Measurements from ENCODE around the gene SURF1. TPM values are rescaled to one million over a fixed set of nuclear protein-coding genes. Genes with fewer than 3 reads are reported as not detected.

The SURF1 gene
- total RNA-seq, 1 experiment from 2014 or later, result 57.5 TPM

- Histone ChIP-seq H3K4me1 (peaks cover 6% of the 10 kb centered on the region; the same call in 1 of the 2 replicates), H3K9me3 (no peaks in the 10 kb centered on the region), H3K36me3 (ENCODE audit: control insufficient read depth, insufficient read depth, low read length) (peaks cover 10% of the 10 kb centered on the region), H3K4me3 (ENCODE audit: low read depth, low read length) (no peak overlapping the region), H3K27me3 (replicated peaks; ENCODE audit: control insufficient read depth, insufficient read depth, low read length) (no peaks in the 10 kb centered on the region)
- TF ChIP-seq, protein P1, sequence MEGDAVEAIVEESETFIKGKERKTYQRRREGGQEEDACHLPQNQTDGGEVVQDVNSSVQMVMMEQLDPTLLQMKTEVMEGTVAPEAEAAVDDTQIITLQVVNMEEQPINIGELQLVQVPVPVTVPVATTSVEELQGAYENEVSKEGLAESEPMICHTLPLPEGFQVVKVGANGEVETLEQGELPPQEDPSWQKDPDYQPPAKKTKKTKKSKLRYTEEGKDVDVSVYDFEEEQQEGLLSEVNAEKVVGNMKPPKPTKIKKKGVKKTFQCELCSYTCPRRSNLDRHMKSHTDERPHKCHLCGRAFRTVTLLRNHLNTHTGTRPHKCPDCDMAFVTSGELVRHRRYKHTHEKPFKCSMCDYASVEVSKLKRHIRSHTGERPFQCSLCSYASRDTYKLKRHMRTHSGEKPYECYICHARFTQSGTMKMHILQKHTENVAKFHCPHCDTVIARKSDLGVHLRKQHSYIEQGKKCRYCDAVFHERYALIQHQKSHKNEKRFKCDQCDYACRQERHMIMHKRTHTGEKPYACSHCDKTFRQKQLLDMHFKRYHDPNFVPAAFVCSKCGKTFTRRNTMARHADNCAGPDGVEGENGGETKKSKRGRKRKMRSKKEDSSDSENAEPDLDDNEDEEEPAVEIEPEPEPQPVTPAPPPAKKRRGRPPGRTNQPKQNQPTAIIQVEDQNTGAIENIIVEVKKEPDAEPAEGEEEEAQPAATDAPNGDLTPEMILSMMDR (IDR thresholded peaks at IDR 0.05; ENCODE audit: insufficient read depth in 1 of 2, low read depth in 1 of 2, low read length in 1 of 2, severe bottlenecking in 1 of 2, unreplicated experiment in 1 of 2), result no peak
- H3K9me3 Mint-ChIP-seq (ENCODE audit: unreplicated experiment), result no peaks in the 10 kb centered on the region
- H3K27ac Mint-ChIP-seq (ENCODE audit: unreplicated experiment), result no peak overlapping the region
- no peak for DNase-seq
- H3K27me3 Mint-ChIP-seq (ENCODE audit: insufficient read depth, unreplicated experiment), result no peaks in the 10 kb centered on the region
- H3K4me3 Mint-ChIP-seq (ENCODE audit: unreplicated experiment), result no peak overlapping the region
- peaks cover 85% of the 10 kb centered on the region for H3K36me3 Mint-ChIP-seq (ENCODE audit: insufficient read depth, unreplicated experiment)
- POLR2A ChIA-PET, result interaction anchor here (1.4 kb wide), 1 partner anchor 22 kb away, joined by 6 read pairs; the partner anchor contains the start of genes MED22 and RPL7A
- peaks cover 24% of the 10 kb centered on the region for H3K4me1 Mint-ChIP-seq (ENCODE audit: low read depth, unreplicated experiment)
- CTCF ChIA-PET, result interaction anchor here (1.1 kb wide), 1 partner anchor 185 kb away, joined by 5 read pairs; no protein-coding TSS in a partner anchor
- intact Hi-C loops (cut with micrococcal nuclease; ENCODE audit: unreplicated experiment), result no loop called here
- BruUV-seq (replicated peaks), result no TSS peak
Measured at GRCh38 chr9:133370685-133371084, 14.4 kb upstream of the SURF1 start.

DNA sequence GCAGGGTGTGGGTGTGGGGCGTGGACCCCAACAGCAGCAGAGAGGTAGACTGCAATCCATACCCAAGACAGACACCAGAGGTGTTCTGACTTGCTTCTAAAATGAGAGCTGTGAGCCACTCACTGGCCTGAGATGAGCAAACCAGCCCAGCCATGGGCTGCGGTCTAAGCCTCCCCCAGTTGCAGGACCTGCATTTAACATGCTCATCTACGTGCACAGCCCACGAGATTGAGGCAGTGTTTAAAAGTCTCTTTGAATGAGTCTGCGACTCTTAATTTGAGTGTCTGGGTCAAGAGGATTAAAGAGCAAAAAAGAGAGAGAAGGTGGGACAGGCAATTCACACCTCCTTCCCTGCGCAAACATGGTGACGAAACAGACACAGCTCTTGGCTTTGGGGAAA is 13.6 kb upstream of the SURF1 start:
- H3K4me1 Mint-ChIP-seq (ENCODE audit: low read depth, unreplicated experiment), result peaks cover 24% of the 10 kb centered on the region
- intact Hi-C loops (cut with micrococcal nuclease; ENCODE audit: unreplicated experiment), result no loop called here
- peaks cover 12% of the 10 kb centered on the region for H3K36me3 ChIP-seq (ENCODE audit: control insufficient read depth, insufficient read depth, low read length)
- peaks cover 88% of the 10 kb centered on the region for H3K36me3 Mint-ChIP-seq (ENCODE audit: insufficient read depth, unreplicated experiment)
- peaks cover 6% of the 10 kb centered on the region; the same call in 1 of the 2 replicates for H3K4me1 ChIP-seq
- no peak overlapping the region for H3K4me3 Mint-ChIP-seq (ENCODE audit: unreplicated experiment)
- no peaks in the 10 kb centered on the region for H3K9me3 Mint-ChIP-seq (ENCODE audit: unreplicated experiment)
- no peaks in the 10 kb centered on the region for H3K27me3 ChIP-seq (replicated peaks; ENCODE audit: control insufficient read depth, insufficient read depth, low read length)
- no TSS peak for BruUV-seq (replicated peaks)
- TF ChIP-seq, protein P1 (IDR thresholded peaks at IDR 0.05; ENCODE audit: insufficient read depth in 1 of 2, low read depth in 1 of 2, low read length in 1 of 2, severe bottlenecking in 1 of 2, unreplicated experiment in 1 of 2), result no peak
- no peak overlapping the region for H3K27ac Mint-ChIP-seq (ENCODE audit: unreplicated experiment)
- CTCF ChIA-PET, result no interaction called here
- POLR2A ChIA-PET, result interaction anchor here (1.4 kb wide), 1 partner anchor 22 kb away, joined by 6 read pairs; the partner anchor contains the start of genes MED22 and RPL7A
- DNase-seq, result no peak
- H3K4me3 ChIP-seq (ENCODE audit: low read depth, low read length), result no peak overlapping the region
- H3K27me3 Mint-ChIP-seq (ENCODE audit: insufficient read depth, unreplicated experiment), result no peaks in the 10 kb centered on the region
- H3K9me3 ChIP-seq, result no peaks in the 10 kb centered on the region

DNA sequence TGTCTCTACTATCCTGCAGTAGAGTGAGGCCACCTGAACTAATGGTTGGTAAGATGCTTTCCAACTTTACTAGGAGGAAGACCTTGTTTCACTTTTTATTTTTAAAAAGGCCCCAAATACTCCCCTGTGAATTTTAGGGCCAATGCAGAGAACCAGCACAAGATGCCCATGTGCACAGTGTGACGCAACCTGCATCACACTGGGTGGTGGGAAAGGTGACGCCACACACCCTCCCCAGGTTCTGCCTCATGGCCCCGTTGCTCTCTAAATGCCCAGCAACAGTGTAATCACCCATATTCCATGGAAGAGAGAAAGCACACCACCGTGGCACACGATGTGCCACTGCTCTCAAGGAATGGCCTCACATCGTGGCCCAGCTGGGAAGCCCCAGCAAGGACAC is 13.1 kb upstream of the SURF1 start:
- H3K36me3 ChIP-seq (ENCODE audit: control insufficient read depth, insufficient read depth, low read length), result peaks cover 12% of the 10 kb centered on the region
- POLR2A ChIA-PET, result interaction anchor here (1.4 kb wide), 1 partner anchor 21 kb away, joined by 6 read pairs; the partner anchor contains the start of genes MED22 and RPL7A
- Mint-ChIP-seq H3K9me3 (ENCODE audit: unreplicated experiment) (no peaks in the 10 kb centered on the region), H3K4me3 (ENCODE audit: unreplicated experiment) (no peak overlapping the region), H3K4me1 (ENCODE audit: low read depth, unreplicated experiment) (peaks cover 24% of the 10 kb centered on the region), H3K27ac (ENCODE audit: unreplicated experiment) (no peak overlapping the region), H3K27me3 (ENCODE audit: insufficient read depth, unreplicated experiment) (no peaks in the 10 kb centered on the region), H3K36me3 (ENCODE audit: insufficient read depth, unreplicated experiment) (peaks cover 86% of the 10 kb centered on the region)
- DNase-seq, result no peak
- no peaks in the 10 kb centered on the region for H3K27me3 ChIP-seq (replicated peaks; ENCODE audit: control insufficient read depth, insufficient read depth, low read length)
- intact Hi-C loops (cut with micrococcal nuclease; ENCODE audit: unreplicated experiment), result no loop called here
- H3K4me1 ChIP-seq, result peaks cover 6% of the 10 kb centered on the region; the same call in 1 of the 2 replicates
- BruUV-seq (replicated peaks), result no TSS peak
- no peaks in the 10 kb centered on the region for H3K9me3 ChIP-seq
- TF ChIP-seq, protein P1 (IDR thresholded peaks at IDR 0.05; ENCODE audit: insufficient read depth in 1 of 2, low read depth in 1 of 2, low read length in 1 of 2, severe bottlenecking in 1 of 2, unreplicated experiment in 1 of 2), result no peak
- no peak overlapping the region for H3K4me3 ChIP-seq (ENCODE audit: low read depth, low read length)
- CTCF ChIA-PET, result no interaction called here

Data from Caco-2 (cell line).